Ishikawa (cell line): ENCODE data around the gene YIF1A.
A peak's percentile ranks its signal among the peaks of the same experiment; 100 is the strongest.

Experiments
- CEBPB ChIP-seq: IDR thresholded peaks from 2 replicates; pipeline ENCODE4 v1.6.1; 2012
- CREB1 ChIP-seq: IDR thresholded peaks from 2 replicates; pipeline ENCODE4 v1.6.1; 2012; ENCODE audit warnings: low read depth
- EGR1 ChIP-seq: IDR thresholded peaks from 2 replicates; pipeline ENCODE4 v1.6.1; 2012
- EP300 ChIP-seq: IDR thresholded peaks from 2 replicates; pipeline ENCODE4 v1.6.1; 2012; ENCODE audit warnings: borderline replicate concordance
- FOXM1 ChIP-seq: IDR thresholded peaks from 2 replicates; pipeline ENCODE4 v1.6.1; 2012; ENCODE audit warnings: low read depth, borderline replicate concordance
- MAX ChIP-seq: IDR thresholded peaks from 2 replicates; pipeline ENCODE4 v1.6.1; 2012
- NFIC ChIP-seq: IDR thresholded peaks from 2 replicates; pipeline ENCODE4 v1.6.1; 2012
- RAD21 ChIP-seq: IDR thresholded peaks from 2 replicates; pipeline ENCODE4 v1.6.1; 2012; ENCODE audit warnings: low read depth
- REST ChIP-seq: IDR thresholded peaks from 2 replicates; pipeline ENCODE4 v1.6.1; 2012; ENCODE audit warnings: low read depth, mild to moderate bottlenecking
- TAF1 ChIP-seq: IDR thresholded peaks from 2 replicates; pipeline ENCODE4 v1.6.1; 2012; ENCODE audit warnings: low read depth, mild to moderate bottlenecking
- TCF12 ChIP-seq: IDR thresholded peaks from 2 replicates; pipeline ENCODE4 v1.6.1; 2012; ENCODE audit warnings: low read depth
- TEAD4 ChIP-seq: IDR thresholded peaks from 2 replicates; pipeline ENCODE4 v1.6.1; 2012
- USF1 ChIP-seq: IDR thresholded peaks from 2 replicates; pipeline ENCODE4 v1.6.1; 2012
- YY1 ChIP-seq: IDR thresholded peaks from 2 replicates; pipeline ENCODE4 v1.6.1; 2012; ENCODE audit warnings: low read depth

The YIF1A gene

DNA sequence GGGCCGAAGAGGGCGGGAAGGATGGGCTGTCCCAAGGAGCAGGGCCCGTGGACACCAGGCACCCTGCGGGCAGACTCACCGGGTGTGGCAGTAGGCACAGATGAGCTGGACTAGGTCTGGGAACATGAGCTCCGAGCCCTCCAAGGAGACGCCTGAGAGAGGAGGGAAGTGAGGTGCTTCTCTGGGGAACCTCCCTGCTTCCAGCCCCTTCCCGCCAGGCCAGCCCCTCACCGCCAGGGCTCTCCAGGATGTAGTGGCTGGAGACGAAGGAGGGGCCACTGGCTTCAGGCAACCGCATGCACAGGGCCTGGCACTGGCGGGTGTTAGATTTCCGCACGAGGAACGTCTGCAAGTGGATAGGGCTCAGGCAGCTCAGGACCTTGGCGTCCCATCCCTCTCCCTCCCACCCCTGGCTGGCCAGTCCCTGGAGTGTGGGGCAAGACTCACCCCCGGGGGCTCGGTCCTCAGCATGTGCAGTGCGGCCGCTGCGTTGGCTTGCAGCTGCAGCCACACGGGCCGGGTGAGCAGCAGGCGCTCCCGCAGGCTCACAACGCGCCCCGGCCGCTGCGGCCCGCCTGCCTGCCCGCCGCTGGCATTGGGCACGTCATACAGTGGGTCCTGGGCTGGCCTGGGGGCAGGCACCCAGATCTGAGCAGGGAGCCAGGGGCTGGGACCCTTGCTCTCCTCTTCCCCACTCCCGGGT, 46.7 kb upstream of the YIF1A start:
- no peak for TF ChIP-seq NFIC
- peak; percentile 89 for TF ChIP-seq MAX

DNA sequence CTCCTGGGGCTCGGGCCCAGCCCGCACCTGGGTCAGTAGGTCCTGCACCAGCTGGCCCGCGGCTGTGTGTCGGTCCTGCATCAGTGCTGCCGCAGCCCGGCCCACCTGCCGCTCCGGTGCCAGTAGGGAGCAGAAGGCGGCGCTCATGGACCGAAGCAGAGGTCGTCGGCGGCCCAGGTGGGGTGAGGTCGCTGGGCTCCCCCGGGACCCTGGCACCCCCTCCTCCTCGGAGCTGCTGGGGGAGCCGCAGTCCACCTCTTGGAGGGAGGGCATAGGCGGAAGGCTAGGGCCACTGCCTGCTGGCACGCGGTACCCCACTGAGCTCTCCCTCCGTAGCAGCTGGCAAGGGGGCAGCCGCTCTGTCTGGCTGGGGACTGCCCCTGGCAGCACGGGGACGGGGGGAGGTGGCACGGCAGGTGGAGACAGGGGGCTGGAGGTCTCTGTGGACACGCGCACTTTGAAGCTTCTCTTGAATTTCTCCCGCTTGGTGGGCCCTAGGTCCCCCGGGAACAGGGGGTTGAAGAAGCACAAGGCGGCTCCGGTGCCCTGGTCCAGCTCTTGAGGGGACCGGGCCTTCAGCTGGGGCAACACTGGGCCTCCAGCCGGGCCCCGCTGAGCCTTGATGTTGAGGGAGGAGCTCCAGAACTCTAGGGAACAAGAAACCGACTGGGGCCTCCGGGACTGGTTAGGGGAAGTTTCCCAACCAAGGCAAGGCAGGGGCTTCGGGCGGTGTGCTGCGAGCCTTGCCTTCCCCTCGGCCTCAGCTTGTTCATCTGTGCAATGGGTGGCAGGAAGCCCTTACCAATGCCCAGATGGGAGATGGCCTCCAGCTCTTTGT, 45.9 kb upstream of the YIF1A start:
- no peak for TF ChIP-seq USF1
- no peak for TF ChIP-seq MAX
- TF ChIP-seq NFIC: no peak
- TF ChIP-seq TEAD4: no peak
- TF ChIP-seq CEBPB: no peak
- no peak for TF ChIP-seq RAD21
- TF ChIP-seq YY1: no peak
- TF ChIP-seq CREB1: no peak

GRCh38 chr11:66333896-66334604, 45.1 kb upstream of the YIF1A start:
- no peak for TF ChIP-seq TEAD4
- TF ChIP-seq CEBPB: no peak
- no peak for TF ChIP-seq TCF12
- no peak for TF ChIP-seq FOXM1
- TF ChIP-seq EP300: no peak
- no peak for TF ChIP-seq TAF1

DNA sequence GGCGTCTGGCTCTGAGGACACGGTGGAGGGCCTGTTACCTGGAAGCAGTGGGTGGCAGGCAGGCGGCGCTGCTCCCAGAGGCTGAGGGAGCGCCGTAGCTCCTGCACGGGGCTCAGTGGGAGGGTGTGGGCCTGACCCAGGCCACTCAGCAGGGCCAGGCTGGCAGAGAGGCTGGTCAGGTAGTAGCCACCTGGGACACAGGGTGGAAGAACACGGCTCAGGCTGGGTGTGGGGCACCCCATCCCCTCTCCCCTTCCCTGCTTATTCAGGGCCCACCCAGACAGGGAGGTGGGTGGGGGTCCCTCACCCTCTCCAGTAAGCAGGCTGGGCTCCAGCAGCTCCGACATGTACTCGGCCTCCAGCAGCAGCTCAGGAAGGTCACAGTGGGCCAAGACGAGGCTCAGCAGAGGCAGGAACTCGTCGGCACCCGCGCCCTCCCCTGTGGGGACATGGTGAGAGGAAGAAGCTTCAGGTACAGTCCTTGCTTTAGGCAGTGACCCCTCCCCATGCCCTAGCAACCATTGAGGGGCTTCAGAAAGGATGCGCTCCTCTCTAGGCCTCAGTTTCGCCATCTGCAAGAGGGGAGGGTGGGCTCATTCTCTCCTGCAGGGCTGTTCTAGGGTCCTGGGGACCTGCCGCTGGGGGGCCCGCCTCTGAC, 44.4 kb upstream of the YIF1A start:
- no peak for TF ChIP-seq TAF1
- TF ChIP-seq FOXM1: no peak
- no peak for TF ChIP-seq NFIC
- TF ChIP-seq REST: no peak

DNA sequence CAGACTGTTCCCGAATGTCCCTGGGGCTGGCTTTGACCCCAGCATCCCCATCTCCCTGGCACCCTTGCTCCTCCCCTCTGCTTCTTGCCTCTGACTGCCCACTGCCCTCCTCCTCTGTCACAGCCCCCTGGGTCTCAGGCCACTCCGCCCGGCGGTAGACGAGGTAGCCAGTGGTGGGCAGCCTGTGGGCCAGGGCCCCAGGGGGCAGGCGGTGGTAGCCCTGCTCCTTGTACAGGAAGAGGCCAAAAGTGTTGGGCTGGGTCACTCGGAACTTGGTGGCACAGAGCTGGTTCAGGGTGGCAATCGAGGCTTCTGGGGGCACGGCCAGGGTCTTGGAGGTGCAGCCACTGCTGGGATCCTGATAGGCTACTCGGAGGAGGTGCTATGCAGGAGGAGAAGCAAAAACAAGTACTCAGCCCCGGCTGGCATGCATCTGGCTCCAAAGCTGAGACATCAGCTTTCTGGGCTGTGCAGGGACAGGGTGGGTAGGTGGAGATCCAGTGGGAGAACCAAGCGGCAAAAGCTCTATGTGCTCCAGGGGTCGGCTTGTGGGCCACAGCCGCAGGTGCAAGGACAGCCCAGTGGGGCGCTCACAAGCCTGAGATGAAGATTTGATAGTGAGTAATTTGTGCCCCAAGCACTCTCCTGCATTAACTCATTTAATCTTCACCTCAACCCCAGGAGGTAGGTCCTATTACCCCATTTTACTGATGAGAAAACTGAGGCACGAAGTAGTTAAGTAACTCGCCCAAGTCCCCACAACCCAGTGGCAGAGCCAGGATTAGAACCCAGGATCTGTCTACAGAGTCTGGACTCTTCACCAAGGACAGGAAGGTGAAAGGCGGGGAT, 43.7 kb upstream of the YIF1A start:
- TF ChIP-seq NFIC (no peak), FOXM1 (no peak), TCF12 (no peak), YY1 (no peak), MAX (no peak), TAF1 (no peak), EP300 (no peak), USF1 (no peak), EGR1 (no peak), CREB1 (no peak), REST (no peak), RAD21 (no peak), CEBPB (no peak)
